Astrocyte of the spinal cord (primary cell): Measurements from ENCODE around the gene CD7.

ENCODE experiments used
- DNase-seq: peaks from one replicate; pipeline ENCODE4 v3.0.0; 2011; ENCODE audit warnings: low read depth, low spot score
- H3K4me3 ChIP-seq: 2 replicates; pipeline ENCODE4 v1.5.1; 2011; ENCODE audit warnings: low read depth, mild to moderate bottlenecking, low read length, moderate library complexity
- in situ Hi-C: cut with HindIII; loops from 2 replicates; pipeline ENCODE4 v1.10.0; 2017; ENCODE audit warnings: low sequenced_read_pairs
- TF ChIP-seq, protein P1 (sequence below): IDR thresholded peaks from 2 replicates; pipeline ENCODE4 v1.5.1; 2012; ENCODE audit warnings: low read depth, mild to moderate bottlenecking, low read length, inconsistent platforms

Gene CD7

DNA sequence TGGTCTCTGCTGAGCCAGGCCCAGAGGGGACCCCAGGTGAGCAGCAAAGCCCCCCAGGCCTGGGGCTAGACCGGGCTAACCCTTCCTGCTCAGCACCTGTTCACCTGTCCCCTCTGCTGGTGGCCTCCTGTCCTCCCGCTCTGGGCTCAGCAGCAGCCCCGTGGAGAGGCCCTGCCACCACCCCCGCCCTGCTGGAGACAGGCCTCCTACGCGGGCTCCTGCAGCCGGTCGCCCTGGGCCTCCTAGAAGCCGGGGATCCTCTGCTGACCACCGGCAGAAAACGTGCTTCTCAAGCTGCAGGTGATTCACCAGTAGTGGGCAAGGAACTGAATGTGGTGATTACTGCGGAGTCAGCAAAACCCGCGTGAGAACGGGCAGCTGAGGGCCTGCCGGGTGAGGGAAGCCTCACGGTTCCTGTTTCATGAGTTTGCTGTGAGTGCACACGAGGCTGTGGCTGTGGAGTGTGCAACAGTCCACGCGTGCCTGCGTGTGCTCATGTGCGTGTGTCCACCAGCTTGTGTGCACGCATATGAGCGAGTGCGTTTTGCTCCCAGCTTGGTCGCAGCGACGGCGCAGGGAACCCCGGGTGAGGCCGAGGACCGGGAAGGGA is 15.4 kb upstream of the CD7 start:
- H3K4me3 ChIP-seq = peak overlapping the region; percentile 50
- TF ChIP-seq, protein P1, sequence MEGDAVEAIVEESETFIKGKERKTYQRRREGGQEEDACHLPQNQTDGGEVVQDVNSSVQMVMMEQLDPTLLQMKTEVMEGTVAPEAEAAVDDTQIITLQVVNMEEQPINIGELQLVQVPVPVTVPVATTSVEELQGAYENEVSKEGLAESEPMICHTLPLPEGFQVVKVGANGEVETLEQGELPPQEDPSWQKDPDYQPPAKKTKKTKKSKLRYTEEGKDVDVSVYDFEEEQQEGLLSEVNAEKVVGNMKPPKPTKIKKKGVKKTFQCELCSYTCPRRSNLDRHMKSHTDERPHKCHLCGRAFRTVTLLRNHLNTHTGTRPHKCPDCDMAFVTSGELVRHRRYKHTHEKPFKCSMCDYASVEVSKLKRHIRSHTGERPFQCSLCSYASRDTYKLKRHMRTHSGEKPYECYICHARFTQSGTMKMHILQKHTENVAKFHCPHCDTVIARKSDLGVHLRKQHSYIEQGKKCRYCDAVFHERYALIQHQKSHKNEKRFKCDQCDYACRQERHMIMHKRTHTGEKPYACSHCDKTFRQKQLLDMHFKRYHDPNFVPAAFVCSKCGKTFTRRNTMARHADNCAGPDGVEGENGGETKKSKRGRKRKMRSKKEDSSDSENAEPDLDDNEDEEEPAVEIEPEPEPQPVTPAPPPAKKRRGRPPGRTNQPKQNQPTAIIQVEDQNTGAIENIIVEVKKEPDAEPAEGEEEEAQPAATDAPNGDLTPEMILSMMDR = no peak
- DNase-seq = peak; percentile 45
- in situ Hi-C loops = no loop called here

DNA sequence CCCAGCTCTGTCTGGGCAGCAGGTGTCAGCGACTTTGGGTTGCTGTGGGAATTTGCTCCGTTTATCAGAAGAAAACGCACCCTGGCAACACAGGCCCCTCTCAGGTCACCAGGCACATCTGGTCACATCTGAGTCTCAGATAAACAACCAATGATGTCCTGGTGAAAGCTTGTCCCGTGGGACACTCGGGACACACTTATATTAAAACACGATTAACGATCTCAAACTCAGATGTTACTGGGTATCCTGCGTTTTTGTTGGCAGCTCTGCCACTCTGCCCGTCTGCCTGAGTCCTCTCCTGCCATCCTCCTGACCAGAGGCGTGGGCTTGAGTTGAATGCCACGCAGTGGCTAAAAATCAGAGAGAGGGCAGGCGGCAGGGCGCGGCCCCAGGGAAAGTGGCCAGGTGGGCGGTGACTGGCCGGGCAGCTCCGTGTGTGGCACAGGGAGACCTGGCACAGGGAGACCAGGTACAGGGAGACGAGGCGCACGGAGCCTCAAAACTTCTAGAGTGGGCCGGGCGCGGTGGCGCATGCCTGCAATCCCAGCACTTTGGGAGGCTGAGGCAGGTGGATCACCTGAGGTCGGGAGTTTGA is 14.0 kb upstream of the CD7 start:
- in situ Hi-C loops = no loop called here
- DNase-seq = no peak
- no peak overlapping the region for H3K4me3 ChIP-seq
- TF ChIP-seq, protein P1 = no peak

DNA sequence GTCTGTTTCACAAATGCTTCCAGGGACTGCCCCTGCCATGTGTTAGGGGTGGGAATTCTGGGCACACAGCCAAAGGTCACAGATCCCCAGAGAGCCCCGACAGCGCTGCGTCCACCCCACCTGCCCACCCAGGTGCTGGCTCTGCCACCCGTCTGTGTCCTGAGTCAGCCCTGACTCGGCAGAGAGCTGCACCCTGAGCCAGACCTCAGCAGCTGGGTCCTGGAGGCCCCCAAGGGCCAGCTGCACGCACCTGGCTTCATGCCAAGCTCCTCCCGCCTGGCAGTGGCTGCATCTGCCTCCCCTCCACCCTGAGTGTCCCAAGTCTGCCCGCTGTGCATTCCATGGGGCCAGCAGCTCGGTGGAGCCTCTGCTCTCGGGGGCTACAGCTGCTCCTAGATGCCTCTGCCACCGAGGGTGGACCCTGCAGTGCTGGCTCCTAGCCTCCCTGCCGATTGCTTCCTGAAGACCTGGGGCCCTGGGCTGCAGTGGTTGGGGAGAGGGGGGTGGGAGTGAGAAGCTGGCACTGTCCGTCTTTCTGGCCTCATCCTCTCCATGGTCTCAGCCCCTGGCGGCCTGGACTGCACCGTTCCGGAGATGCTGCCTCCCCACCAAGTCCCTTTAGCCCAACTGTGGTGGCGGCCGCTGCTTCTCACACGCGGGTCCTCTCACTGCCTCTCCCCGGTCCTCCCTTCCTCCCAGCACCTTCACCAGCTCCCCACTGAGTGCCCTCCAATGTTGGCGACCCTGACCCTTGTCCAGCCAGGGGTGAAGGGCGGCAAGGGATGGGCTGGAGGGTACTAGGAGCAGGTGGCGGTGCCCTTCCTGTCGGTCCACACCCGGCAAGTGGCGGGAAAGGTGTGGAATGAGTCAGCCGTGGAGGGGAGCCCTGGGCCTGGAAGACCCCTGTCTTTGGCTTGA is 13.2 kb upstream of the CD7 start:
- in situ Hi-C loops = no loop called here
- TF ChIP-seq, protein P1 = no peak
- peak; percentile 33 for DNase-seq
- no peak overlapping the region for H3K4me3 ChIP-seq

DNA sequence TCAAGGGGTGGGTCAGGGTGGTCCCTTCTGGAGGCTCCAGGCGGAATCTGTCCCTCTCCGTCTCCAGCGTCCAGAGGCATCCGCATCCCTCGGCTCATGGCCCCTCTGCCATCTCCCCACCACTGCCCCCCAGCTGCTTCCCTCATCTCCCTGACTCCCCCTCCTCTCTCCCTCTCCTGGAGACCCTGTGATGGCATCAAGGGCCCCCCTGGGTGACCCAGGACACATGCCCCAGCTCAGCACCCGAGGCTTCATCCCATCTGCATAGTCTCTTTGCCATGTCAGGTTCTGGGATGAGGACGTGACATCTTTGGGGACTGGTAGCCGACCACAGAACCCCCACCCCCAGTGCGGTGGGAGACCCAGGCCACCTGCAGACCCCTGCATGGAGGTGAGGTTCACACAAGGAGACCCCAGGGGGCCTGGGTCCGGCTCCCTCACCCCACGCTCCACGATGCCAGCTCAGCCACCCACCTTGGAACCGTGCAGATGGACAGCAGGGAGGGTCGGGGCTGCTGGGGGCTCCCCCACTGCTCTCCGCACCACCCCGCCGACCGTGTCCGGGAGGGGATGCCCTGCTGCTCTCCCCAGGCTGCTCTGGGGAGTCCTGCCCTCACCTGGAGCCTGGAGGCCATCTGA is 12.4 kb upstream of the CD7 start:
- DNase-seq = no peak
- in situ Hi-C loops = no loop called here
- no peak overlapping the region for H3K4me3 ChIP-seq

DNA sequence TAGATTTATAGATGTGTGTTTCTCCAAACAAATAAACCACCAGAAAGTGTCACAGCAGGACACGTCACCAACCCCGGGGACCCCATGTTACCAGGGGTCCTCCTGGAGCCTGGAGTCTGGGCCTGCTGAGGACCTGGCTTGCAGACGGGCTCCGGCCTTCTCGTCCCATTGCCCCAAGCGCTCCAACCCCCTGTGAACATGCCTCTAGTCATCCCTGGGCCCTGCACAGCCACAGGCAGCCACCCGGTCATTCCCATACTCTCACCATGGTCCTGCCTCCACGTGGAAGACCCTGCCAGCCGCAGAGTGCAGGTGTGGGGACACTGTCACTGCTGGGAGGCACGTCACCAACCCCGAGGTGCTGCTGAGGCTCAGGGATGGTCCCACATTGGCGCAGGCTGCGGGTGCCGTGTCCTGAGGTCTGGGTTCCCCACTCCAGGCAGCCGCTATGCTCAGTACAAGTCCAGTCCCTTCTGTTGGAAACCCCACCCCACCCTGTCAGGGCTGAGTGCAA is 11.6 kb upstream of the CD7 start:
- no peak overlapping the region for H3K4me3 ChIP-seq
- in situ Hi-C loops = no loop called here
- TF ChIP-seq, protein P1 = no peak
- no peak for DNase-seq

More for the DNA sequence above, 12.4 kb upstream of the CD7 start:
- TF ChIP-seq, protein P1 = no peak
